ENCODE measurements around the gene CLK3. TPM values are rescaled to one million over a fixed set of nuclear protein-coding genes. Genes with fewer than 3 reads are reported as not detected.

Gene CLK3
- total and polyA plus RNA-seq, 2 of the 8 experiments (the other 6 are each of a cell fraction or from before 2014, with no cell fraction given): 43.5 to 67.3 TPM

- Histone ChIP-seq H3K18ac (ENCODE audit: extremely low read depth, low read length) (no peak overlapping the region), H2AK5ac (ENCODE audit: low read depth, low read length) (no peak overlapping the region), H3K79me1 (ENCODE audit: low read depth, low read length) (peaks cover 12% of the 10 kb centered on the region; the same call in 1 of the 2 replicates), H3K9ac (replicated peaks in 1 of 4; ENCODE audit: extremely low read depth in 1 of 4, low read depth in 3 of 4, low read length in 3 of 4) (no peak overlapping the region), H3K4ac (replicated peaks; ENCODE audit: insufficient read length, low read depth, low read length) (no peak overlapping the region), H3K79me2 (ENCODE audit: control insufficient read depth in 1 of 2, insufficient read depth in 2 of 2, low read length in 2 of 2) (0 out of 4 replicates have a peak, but pooled peaks cover 0 to 6% of the 10 kb centered on the region in 2 experiments), H3K27me3 (replicated peaks in 1 of 4; ENCODE audit: control insufficient read depth in 3 of 4, extremely low read depth in 1 of 4, insufficient read depth in 3 of 4, low read length in 3 of 4) (no peaks in the 10 kb centered on the region), H4K91ac (replicated peaks; ENCODE audit: insufficient read length, low read length) (no peak overlapping the region), H3K9me3 (ENCODE audit: insufficient read depth in 2 of 2, low read depth in 1 of 2, low read length in 1 of 2) (no peaks in the 10 kb centered on the region), H4K8ac (ENCODE audit: extremely low read depth, insufficient read depth, low read length) (no peak overlapping the region), H3K4me2 (ENCODE audit: insufficient read depth in 1 of 2, low read depth in 2 of 2, low read length in 2 of 2) (no peak overlapping the region), H3K23ac (ENCODE audit: insufficient read length) (no peak overlapping the region), H2BK5ac (ENCODE audit: low read depth, low read length) (no peak overlapping the region), H4K5ac (ENCODE audit: insufficient read length, low read depth, low read length) (no peak overlapping the region), H2BK120ac (replicated peaks; ENCODE audit: low read depth, low read length) (no peak overlapping the region), H3K23me2 (ENCODE audit: low read depth, low read length) (no peaks in the 10 kb centered on the region), H3K4me1 (replicated peaks in 1 of 4; ENCODE audit: control insufficient read depth in 3 of 4, insufficient read depth in 4 of 4, low read length in 3 of 4) (peaks cover 0 to 13% (median 11%) of the 10 kb centered on the region in 4 experiments; a peak in 4 of 7 replicates), H4K20me1 (replicated peaks in 1 of 2; ENCODE audit: control insufficient read depth in 1 of 2, insufficient read depth in 2 of 2, low read length in 2 of 2) (peaks cover 1 to 6% of the 10 kb centered on the region in 2 experiments), H2AFZ (ENCODE audit: low read length) (no peak overlapping the region), H3K4me3 (ENCODE audit: extremely low read depth in 1 of 4, insufficient read depth in 2 of 4, low read depth in 3 of 4, low read length in 4 of 4) (no peak overlapping the region), H3K56ac (replicated peaks; ENCODE audit: insufficient read length, low read depth, low read length) (no peak overlapping the region), H3K27ac (ENCODE audit: low read depth, low read length) (no peak overlapping the region), H3K36me3 (ENCODE audit: control insufficient read depth in 2 of 4, insufficient read depth in 4 of 4, low read length in 3 of 4) (no peaks in the 10 kb centered on the region; a peak in 1 of 8 replicates), H2BK20ac (ENCODE audit: low read length) (no peak overlapping the region), H2BK12ac (ENCODE audit: low read depth, low read length) (no peak overlapping the region), H2BK15ac (ENCODE audit: low read length) (no peak overlapping the region), H3K14ac (ENCODE audit: insufficient read length) (no peak overlapping the region)
- CTCF ChIA-PET (ENCODE audit: partially characterized antibody): interaction anchor here (0.7 to 24.1 kb wide), 6 partner anchors 23 to 164 kb away, joined by 3 to 538 read pairs (median 4); partner anchors contain the start of genes CLK3 and CYP1A1
- DNase-seq (ENCODE audit: low read depth in 1 of 2, low spot score in 2 of 2) (no peak), FAIRE-seq (no peak)
- POLR2A ChIA-PET (ENCODE audit: partially characterized antibody): interaction anchor here (1.3 kb wide), 1 partner anchor 114 kb away, joined by 4 read pairs; no protein-coding TSS in a partner anchor
- TF ChIP-seq RBBP5 (IDR thresholded peaks at IDR 0.05; ENCODE audit: borderline replicate concordance, low read depth, low read length) (no peak), BCL11A (IDR thresholded peaks at IDR 0.05; ENCODE audit: low read depth in 2 of 2, low read length in 2 of 2) (no peak), TEAD4 (IDR thresholded peaks at IDR 0.05; ENCODE audit: low read depth, low read length) (no peak), KDM4A (IDR thresholded peaks at IDR 0.05; ENCODE audit: low read depth, low read length, severe bottlenecking) (no peak), BACH1 (IDR thresholded peaks at IDR 0.05; ENCODE audit: low read length) (no peak), EGR1 (IDR thresholded peaks at IDR 0.05; ENCODE audit: borderline replicate concordance, low read depth, low read length) (no peak), CTBP2 (IDR thresholded peaks at IDR 0.05; ENCODE audit: borderline replicate concordance, insufficient read depth, insufficient read length, low read length) (no peak)
These were observed 30.8 kb downstream of the CLK3 start for GRCh38 chr15:74646480-74646879.

Measured in H1 (cell line).